Naive thymus-derived CD8-positive, alpha-beta T cell (primary cell): ENCODE data around the gene ABCG1. TPM values are rescaled to one million over a fixed set of nuclear protein-coding genes. Genes with fewer than 3 reads are reported as not detected.

Experiments
- ATAC-seq, 2 donors: fragments of 150-1000 bp; cut with Tn5 transposase in 1 of 2; sonication (Bioruptor Pico), chemical (Tn5 transposase) in 1 of 2; 1 replicate in 1 of 2; 2 replicates in 1 of 2; pipeline ENCODE4 v1.10.0; 2021; ENCODE audit warnings: mild to moderate bottlenecking in 2 of 2, moderate library complexity in 2 of 2
- POLR2A ChIA-PET: fragments of 350-600 bp; sonication (Branson Sonifier 250); formaldehyde crosslinking; loops from one replicate; lab custom pipeline; 2021; ENCODE audit warnings: antibody characterized with exemption; lab: Charles Lee
- DNase-seq, 10 donors: peaks; one replicate each; pipeline versions ENCODE4 v3.0.0 to v3.0.0-alpha.2; 2020 to 2022
- H3K27ac Mint-ChIP-seq, 10 donors: one replicate each; pipeline ENCODE4 v1.8.0; 2020 to 2022; ENCODE audit warnings: mild to moderate bottlenecking in 10 of 10, mixed read lengths in 10 of 10, moderate library complexity in 4 of 10, inconsistent platforms in 1 of 10
- H3K27me3 Mint-ChIP-seq, 5 donors: one replicate each; pipeline ENCODE4 v1.8.0; 2021 to 2022; ENCODE audit warnings: mixed read lengths in 5 of 5
- H3K36me3 Mint-ChIP-seq, 3 donors: one replicate each; pipeline ENCODE4 v1.8.0; 2020 to 2022; ENCODE audit warnings: mixed read lengths in 3 of 3, mild to moderate bottlenecking in 2 of 3, inconsistent platforms in 1 of 3
- H3K4me1 Mint-ChIP-seq, 4 donors: one replicate each; pipeline ENCODE4 v1.8.0; 2021 to 2022; ENCODE audit warnings: mixed read lengths in 4 of 4
- H3K4me3 Mint-ChIP-seq, 10 donors: one replicate each; pipeline ENCODE4 v1.8.0; 2020 to 2022; ENCODE audit warnings: mild to moderate bottlenecking in 10 of 10, mixed read lengths in 10 of 10, moderate library complexity in 6 of 10, inconsistent platforms in 1 of 10
- H3K9me3 Mint-ChIP-seq, 9 donors: one replicate each; pipeline ENCODE4 v1.8.0; 2020 to 2022; ENCODE audit warnings: mixed read lengths in 9 of 9, mild to moderate bottlenecking in 3 of 9, inconsistent platforms in 1 of 9, moderate library complexity in 1 of 9
- polyA plus RNA-seq, 3 donors: library from polyadenylated mRNA; unstranded; fragments of 300-500 nt; fragmentation: Illumina TruSeq; gene quantifications; one replicate each; pipeline ENCODE4 v1.2.3, GENCODE V29; 2021
- total RNA-seq, 8 experiments: library from RNA in 2 of 8; stranded (reverse) in 2 of 8; gene quantifications; one replicate each; pipeline ENCODE4 v1.2.3 and lab custom pipeline; 2021 to 2026

ABCG1 gene
- total and polyA plus RNA-seq, 5 experiments from 2014 or later, result 0.93 to 17.5 (median 11.2) TPM

DNA sequence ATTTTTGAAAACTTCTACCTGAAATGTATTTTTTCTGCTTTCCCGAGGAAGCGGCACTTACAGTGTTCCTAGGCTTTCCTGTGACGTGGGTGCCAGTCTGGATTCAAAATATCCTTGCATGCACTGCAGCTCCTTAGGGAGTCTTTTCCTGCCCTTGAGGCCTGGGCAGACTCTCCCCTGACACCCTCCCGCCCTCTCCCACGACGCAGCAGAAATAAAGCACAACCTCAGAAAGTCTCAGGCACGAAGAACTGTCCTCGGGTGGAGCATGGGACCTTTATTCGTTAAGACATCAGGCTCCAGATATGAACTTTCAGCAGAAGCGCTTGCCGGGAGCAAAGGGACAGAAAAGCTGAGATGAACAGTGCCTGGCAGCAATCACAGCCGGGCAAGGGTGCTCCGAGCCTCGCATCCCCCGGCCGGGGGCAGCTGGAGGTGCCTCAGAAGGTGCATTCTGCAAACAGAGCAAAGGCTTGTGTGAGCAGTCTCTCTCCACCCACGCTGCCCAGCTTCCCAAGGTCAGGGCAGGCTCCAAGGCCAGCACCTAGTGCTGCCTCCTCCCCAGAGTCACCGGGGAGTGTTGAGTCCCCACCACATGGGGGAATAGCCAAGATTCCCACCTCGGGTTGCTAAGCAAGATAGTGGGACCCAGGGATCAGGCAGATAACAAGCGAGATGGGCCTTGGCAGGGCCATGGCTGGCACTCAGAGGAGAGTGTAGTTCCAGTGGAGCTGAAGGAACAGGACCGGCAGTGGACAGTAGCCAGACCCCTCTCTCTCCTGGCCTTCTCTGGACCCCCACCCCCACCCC is 93.1 kb downstream of the ABCG1 start:
- ATAC-seq, result no peak
- POLR2A ChIA-PET, result interaction anchor here (1.2 kb wide), 1 partner anchor 216 kb away, joined by 3 read pairs; no protein-coding TSS in a partner anchor
- H3K4me3 Mint-ChIP-seq, result no peak overlapping the region
- peaks cover 1 to 8% (median 5%) of the 10 kb centered on the region in 4 donors for H3K4me1 Mint-ChIP-seq
- peak overlapping the region in 1 of 10 donors; percentile 56 for H3K27ac Mint-ChIP-seq
- H3K36me3 Mint-ChIP-seq, result no peaks in the 10 kb centered on the region
- no peak for DNase-seq
- H3K27me3 Mint-ChIP-seq, result no peaks in the 10 kb centered on the region
- H3K9me3 Mint-ChIP-seq, result no peaks in the 10 kb centered on the region

DNA sequence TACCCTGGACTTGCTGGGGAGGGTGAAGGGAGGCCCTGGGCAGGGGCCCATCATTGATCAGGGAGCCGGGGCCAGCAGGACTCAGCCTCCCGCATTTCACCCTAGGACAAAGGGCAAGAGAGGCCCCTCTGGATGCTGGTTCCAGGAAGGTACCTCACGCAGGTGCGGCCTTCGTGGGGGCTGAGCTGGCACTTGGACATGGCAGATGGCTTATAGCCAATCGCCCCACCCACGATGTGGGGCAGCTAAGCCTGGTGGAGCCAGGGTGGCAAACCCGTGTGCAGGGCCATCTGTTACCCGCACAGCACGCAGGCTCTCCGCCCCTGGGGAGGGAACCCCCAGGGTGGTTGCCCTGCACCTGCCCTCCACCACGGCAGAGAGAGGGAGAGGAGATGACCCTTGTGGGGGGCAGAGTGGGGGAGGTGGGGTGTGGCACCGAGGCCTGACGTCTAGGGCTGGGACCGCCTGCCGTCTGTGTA is 93.7 kb downstream of the ABCG1 start:
- H3K4me1 Mint-ChIP-seq, result peaks cover 0 to 7% (median 4%) of the 10 kb centered on the region in 4 donors
- no peak overlapping the region for H3K27ac Mint-ChIP-seq
- H3K4me3 Mint-ChIP-seq, result no peak overlapping the region
- H3K36me3 Mint-ChIP-seq, result no peaks in the 10 kb centered on the region
- H3K27me3 Mint-ChIP-seq, result no peaks in the 10 kb centered on the region
- no peak for ATAC-seq
- POLR2A ChIA-PET, result no interaction called here
- no peaks in the 10 kb centered on the region for H3K9me3 Mint-ChIP-seq
- DNase-seq, result no peak

DNA sequence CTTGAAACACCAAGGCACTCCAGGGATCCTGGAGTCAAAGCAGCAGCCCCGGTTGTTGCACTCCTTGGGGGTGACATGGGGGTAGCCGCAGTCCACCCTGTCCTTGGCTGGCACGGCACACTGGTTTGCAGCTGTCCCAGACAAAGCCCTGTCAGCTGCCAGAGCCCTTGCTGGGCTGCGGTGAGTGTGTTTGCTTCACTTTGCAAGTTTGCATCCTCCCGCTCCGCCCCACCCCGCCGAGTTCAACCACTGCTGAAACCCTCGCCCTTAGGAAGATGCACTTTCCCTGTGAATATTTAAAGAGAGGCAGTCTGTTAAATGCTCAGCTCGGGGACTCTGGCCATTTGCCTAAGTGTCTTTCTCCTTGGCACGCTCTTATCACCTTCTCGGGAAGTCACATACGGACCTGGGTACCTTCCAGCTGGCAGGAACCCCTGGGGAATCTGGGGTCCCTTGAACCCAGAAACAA is 94.6 kb downstream of the ABCG1 start:
- H3K36me3 Mint-ChIP-seq, result no peaks in the 10 kb centered on the region
- H3K4me3 Mint-ChIP-seq, result no peak overlapping the region
- DNase-seq (no peak), ATAC-seq (no peak)
- H3K27me3 Mint-ChIP-seq, result no peaks in the 10 kb centered on the region
- H3K27ac Mint-ChIP-seq, result peak overlapping the region in 1 of 10 donors; percentile 72
- H3K4me1 Mint-ChIP-seq, result peaks cover 0 to 8% (median 4%) of the 10 kb centered on the region in 4 donors
- POLR2A ChIA-PET, result no interaction called here
- no peaks in the 10 kb centered on the region for H3K9me3 Mint-ChIP-seq

GRCh38 chr21:42314616-42315295 is 95.8 kb downstream of the ABCG1 start:
- POLR2A ChIA-PET, result no interaction called here

DNA sequence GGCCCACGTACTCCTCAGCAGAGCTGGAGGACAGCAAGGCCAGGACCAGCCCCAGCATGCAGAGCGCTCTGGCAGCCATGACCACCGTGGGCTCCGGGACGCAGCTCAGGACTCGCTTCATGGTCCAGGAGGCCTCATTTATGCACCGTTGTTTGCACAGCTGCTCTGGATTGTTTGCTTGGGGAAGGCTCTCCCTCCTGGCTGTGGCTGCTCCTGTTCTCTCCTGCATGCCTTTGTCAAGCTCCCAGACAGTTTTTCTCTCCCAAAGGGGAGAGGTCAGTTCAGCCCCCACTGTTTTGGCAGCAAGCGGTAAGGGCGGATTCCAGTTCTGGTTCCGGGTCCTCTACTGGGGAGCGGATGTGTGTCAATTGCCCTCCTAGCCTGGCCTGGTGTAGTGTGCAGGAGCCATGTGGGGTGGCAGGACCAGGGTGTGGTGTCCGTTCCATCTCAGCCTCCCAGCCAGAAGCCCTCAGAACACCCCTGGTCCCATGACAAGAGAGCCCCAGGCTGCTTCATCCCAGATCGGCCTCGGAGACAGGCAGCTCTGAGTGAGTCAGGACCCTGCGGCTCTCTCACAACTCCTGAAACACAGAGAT is 96.5 kb downstream of the ABCG1 start, which contains the start of gene TFF3:
TFF3 (minus strand) TSS at position 114 of the 596 bp plus-strand sequence; CDS start at position 79, 35 bp downstream.
- H3K4me1 Mint-ChIP-seq, result peaks cover 0 to 10% (median 3%) of the 10 kb centered on the region in 4 donors
- no peak within 1 kb of the TSS for H3K4me3 Mint-ChIP-seq
- POLR2A ChIA-PET, result no interaction called here
- H3K9me3 Mint-ChIP-seq, result no peaks in the 10 kb centered on the region
- no peak for DNase-seq
- H3K27me3 Mint-ChIP-seq, result no peaks in the 10 kb centered on the region
- H3K27ac Mint-ChIP-seq, result no peak within 1 kb of the TSS
- no peaks in the 10 kb centered on the region for H3K36me3 Mint-ChIP-seq
- no peak for ATAC-seq

More at GRCh38 chr21:42314616-42315295, 95.8 kb downstream of the ABCG1 start:
- peaks cover 0 to 13% (median 4%) of the 10 kb centered on the region in 4 donors for H3K4me1 Mint-ChIP-seq
- H3K36me3 Mint-ChIP-seq, result no peaks in the 10 kb centered on the region
- no peak overlapping the region for H3K27ac Mint-ChIP-seq
- no peaks in the 10 kb centered on the region for H3K27me3 Mint-ChIP-seq
- H3K4me3 Mint-ChIP-seq, result no peak overlapping the region
- no peak for DNase-seq
- no peak for ATAC-seq
- no peaks in the 10 kb centered on the region for H3K9me3 Mint-ChIP-seq

DNA sequence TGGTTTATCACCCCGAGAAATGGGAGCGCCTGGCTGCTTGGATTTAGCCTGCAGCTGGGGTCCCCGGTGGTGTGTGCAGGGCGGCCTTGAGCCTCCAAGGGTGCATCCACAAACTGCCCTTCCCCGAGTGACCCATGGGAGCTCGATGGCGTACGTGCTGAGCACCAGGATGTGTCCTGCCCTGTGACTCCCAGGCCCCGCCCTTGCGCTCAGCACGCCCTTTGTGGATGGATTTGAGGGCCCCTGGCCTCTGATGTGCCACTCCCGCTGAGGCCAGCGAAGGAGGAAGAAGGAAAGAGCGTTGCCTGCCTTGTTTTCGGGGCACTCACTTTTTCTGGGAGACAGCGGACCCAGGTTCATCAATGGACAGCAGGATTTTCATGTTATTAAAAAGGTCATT is 98.0 kb downstream of the ABCG1 start:
- no peaks in the 10 kb centered on the region for H3K9me3 Mint-ChIP-seq
- POLR2A ChIA-PET, result no interaction called here
- peaks cover 0 to 12% (median 5%) of the 10 kb centered on the region in 4 donors for H3K4me1 Mint-ChIP-seq
- no peaks in the 10 kb centered on the region for H3K36me3 Mint-ChIP-seq
- H3K27ac Mint-ChIP-seq, result no peak overlapping the region
- no peak for DNase-seq
- ATAC-seq, result no peak
- peaks cover 0 to 8% (median 4%) of the 10 kb centered on the region in 5 donors for H3K27me3 Mint-ChIP-seq
- no peak overlapping the region for H3K4me3 Mint-ChIP-seq

- Mint-ChIP-seq H3K4me3 (no peak overlapping the region), H3K9me3 (no peaks in the 10 kb centered on the region), H3K36me3 (no peaks in the 10 kb centered on the region), H3K4me1 (peaks cover 0 to 12% (median 5%) of the 10 kb centered on the region in 4 donors), H3K27ac (no peak overlapping the region), H3K27me3 (peaks cover 0 to 8% (median 4%) of the 10 kb centered on the region in 5 donors)
- DNase-seq, result no peak
- no peak for ATAC-seq
- POLR2A ChIA-PET, result no interaction called here
Observed at GRCh38 chr21:42317341-42317741, 98.4 kb downstream of the ABCG1 start.

GRCh38 chr21:42317826-42318746 is 99.1 kb downstream of the ABCG1 start:
- ATAC-seq, result no peak
- Mint-ChIP-seq H3K4me3 (no peak overlapping the region), H3K4me1 (peaks cover 0 to 12% (median 5%) of the 10 kb centered on the region in 4 donors), H3K9me3 (no peaks in the 10 kb centered on the region), H3K27me3 (peaks cover 0 to 11% (median 6%) of the 10 kb centered on the region in 5 donors), H3K36me3 (no peaks in the 10 kb centered on the region), H3K27ac (peak overlapping the region in 1 of 10 donors; percentile 52)
- POLR2A ChIA-PET, result no interaction called here
- DNase-seq, result no peak

DNA sequence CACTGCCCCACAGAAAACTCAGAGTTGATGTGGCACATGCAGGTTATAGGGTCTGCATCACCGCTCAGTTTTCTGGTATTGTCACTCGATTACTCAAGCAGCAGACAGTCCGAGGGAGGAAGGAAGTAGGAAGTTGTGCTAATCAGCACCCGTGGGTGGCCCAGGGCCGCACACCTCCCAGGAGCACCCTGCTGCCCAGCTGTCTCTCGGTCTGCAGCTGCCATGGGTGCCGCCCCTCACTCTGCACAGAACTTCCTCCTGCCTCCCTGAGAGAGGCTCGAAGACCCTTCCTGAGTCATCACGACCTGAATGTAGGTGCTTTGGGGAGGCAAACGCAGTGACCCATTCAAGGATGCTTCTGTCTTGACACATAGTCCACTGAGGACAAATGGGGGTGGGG is 100.4 kb downstream of the ABCG1 start:
- POLR2A ChIA-PET, result no interaction called here
- Mint-ChIP-seq H3K4me1 (peaks cover 0 to 12% (median 5%) of the 10 kb centered on the region in 4 donors), H3K9me3 (no peaks in the 10 kb centered on the region), H3K27me3 (peaks cover 3 to 16% (median 6%) of the 10 kb centered on the region in 5 donors), H3K27ac (peak overlapping the region in 5 of 10 donors; percentile 25 to 75 (median 38)), H3K36me3 (no peaks in the 10 kb centered on the region), H3K4me3 (no peak overlapping the region)
- DNase-seq (no peak), ATAC-seq (no peak)

GRCh38 chr21:42319851-42320572 is 101.1 kb downstream of the ABCG1 start:
- H3K27me3 Mint-ChIP-seq, result peaks cover 3 to 16% (median 6%) of the 10 kb centered on the region in 5 donors

GRCh38 chr21:42320791-42321190 is 101.9 kb downstream of the ABCG1 start:
- no peak for DNase-seq
- Mint-ChIP-seq H3K4me1 (peaks cover 0 to 12% (median 5%) of the 10 kb centered on the region in 4 donors), H3K4me3 (no peak overlapping the region), H3K9me3 (no peaks in the 10 kb centered on the region), H3K27ac (peak overlapping the region in 2 of 10 donors; percentile 16 to 31), H3K36me3 (no peaks in the 10 kb centered on the region), H3K27me3 (peaks cover 3 to 16% (median 6%) of the 10 kb centered on the region in 5 donors)
- POLR2A ChIA-PET, result no interaction called here
- ATAC-seq, result no peak

More at GRCh38 chr21:42319851-42320572, 101.1 kb downstream of the ABCG1 start:
- peaks cover 0 to 12% (median 5%) of the 10 kb centered on the region in 4 donors for H3K4me1 Mint-ChIP-seq
- peak overlapping the region in 1 of 10 donors; percentile 16 for H3K27ac Mint-ChIP-seq
- H3K9me3 Mint-ChIP-seq, result no peaks in the 10 kb centered on the region
- ATAC-seq (no peak), DNase-seq (no peak)
- H3K4me3 Mint-ChIP-seq, result no peak overlapping the region
- POLR2A ChIA-PET, result no interaction called here
- no peaks in the 10 kb centered on the region for H3K36me3 Mint-ChIP-seq
